UCSD-AML1 (cell line): ENCODE results near the gene PLXNA4.
A peak's percentile ranks its signal among the peaks of the same experiment; 100 is the strongest.

ENCODE experiments used
- DNase-seq: peaks from one replicate; lab custom pipeline; 2025; ENCODE audit not compliant: unreplicated experiment; lab: John Stamatoyannopoulos, UW

Gene PLXNA4

DNA sequence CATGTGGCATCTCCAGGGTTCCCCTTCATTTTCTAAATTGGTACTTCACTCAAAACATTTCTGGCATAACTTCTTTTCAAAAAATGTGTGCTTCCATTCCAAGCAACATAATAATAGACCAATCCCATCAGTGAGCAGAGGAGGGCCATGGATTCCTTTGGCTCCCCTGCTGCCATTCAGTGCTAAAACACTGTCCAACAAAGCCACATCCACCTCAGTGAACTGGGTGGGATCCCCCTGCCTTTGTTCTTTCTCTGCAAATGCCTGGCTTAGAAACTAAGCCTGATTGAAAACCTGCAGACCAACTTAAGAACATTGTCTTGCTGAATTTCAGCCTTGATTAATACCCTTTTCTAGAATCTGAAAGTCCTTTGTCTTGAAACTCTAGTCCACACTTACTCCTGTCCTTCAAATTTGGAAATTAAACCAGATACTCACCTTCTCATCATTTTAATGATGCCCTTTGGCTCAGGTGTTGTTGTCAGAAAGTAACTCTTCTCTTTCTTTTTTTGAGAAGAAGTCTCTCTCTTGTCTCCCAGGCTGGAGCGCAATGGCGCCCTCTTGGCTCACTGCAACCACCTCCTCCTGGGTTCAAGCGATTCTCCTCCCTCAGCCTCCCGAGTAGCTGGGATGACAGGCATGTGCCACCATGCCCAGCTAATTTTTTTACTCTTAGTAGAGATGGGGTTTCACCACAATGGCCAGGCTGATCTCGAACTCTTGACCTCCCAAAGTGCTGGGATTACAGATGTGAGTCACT lies 132.3 kb downstream of the PLXNA4 start:
- DNase-seq: no peak

- DNase-seq: no peak
Observed at GRCh38 chr7:132441935-132442334, 134.3 kb downstream of the PLXNA4 start.

DNA sequence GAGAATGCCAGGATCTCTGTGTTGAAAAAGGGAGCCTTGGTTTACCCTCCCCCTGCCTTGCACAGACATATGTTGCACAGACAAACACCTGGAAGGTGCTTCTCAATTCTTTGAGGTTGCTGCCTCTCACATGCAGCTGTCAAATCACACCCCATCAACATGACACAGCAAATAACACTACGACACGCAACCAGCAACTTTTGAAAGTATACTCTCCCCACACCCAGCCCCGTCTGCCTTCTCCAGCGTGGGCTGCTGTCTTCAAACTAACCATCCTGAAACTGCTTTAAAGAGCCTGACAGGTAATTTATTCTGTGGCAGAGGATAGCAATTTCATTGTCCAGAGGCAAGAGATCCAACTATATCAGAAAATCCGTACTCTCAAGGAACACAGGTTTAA lies 136.1 kb downstream of the PLXNA4 start:
- no peak for DNase-seq

DNA sequence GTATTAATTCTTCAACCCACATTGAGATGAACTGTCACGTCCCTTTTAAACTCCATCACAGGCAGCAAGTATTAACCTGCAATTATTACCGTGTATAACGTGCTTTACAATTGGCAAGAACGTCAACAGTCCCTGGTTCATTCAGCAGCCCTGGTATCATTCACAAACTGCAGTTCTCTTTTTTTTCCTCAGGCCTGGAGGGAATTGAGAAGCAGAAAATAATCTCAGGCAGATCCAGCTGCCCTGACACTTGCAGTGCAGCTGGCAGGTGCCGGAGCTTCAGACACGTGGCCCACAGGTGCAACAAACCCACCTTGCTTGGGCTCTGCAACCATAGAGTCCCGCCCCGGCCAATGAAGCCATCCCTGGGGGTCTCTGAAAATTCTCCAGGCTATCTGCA lies 137.3 kb downstream of the PLXNA4 start:
- no peak for DNase-seq

GRCh38 chr7:132437730-132438129 lies 138.5 kb downstream of the PLXNA4 start:
- DNase-seq: peak; percentile 57

DNA sequence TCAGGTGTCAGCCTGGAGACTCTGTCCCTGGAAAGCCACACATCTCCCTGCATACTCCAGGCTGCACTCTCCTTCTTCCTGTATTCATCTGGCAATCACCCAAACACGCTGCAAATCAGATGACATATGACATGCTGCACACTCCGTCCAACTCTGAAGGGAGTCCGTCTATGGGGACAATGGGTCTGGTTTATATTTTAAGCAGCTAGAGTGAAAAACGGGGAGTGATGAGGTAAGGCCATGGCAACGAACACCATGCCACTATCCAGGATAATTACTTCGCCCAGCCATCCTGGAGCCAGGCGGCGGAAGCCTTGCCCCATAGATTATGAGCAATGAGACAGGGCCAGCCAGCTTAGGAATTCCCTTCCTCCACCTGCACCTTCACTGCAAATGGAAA lies 140.1 kb downstream of the PLXNA4 start:
- no peak for DNase-seq

GRCh38 chr7:132435016-132435990 lies 141.0 kb downstream of the PLXNA4 start:
- peak; percentile 27 for DNase-seq

GRCh38 chr7:132434041-132434440 lies 142.2 kb downstream of the PLXNA4 start:
- DNase-seq: no peak

- DNase-seq: peak; percentile 20
Observed at GRCh38 chr7:132433301-132433700, 143.0 kb downstream of the PLXNA4 start.

DNA sequence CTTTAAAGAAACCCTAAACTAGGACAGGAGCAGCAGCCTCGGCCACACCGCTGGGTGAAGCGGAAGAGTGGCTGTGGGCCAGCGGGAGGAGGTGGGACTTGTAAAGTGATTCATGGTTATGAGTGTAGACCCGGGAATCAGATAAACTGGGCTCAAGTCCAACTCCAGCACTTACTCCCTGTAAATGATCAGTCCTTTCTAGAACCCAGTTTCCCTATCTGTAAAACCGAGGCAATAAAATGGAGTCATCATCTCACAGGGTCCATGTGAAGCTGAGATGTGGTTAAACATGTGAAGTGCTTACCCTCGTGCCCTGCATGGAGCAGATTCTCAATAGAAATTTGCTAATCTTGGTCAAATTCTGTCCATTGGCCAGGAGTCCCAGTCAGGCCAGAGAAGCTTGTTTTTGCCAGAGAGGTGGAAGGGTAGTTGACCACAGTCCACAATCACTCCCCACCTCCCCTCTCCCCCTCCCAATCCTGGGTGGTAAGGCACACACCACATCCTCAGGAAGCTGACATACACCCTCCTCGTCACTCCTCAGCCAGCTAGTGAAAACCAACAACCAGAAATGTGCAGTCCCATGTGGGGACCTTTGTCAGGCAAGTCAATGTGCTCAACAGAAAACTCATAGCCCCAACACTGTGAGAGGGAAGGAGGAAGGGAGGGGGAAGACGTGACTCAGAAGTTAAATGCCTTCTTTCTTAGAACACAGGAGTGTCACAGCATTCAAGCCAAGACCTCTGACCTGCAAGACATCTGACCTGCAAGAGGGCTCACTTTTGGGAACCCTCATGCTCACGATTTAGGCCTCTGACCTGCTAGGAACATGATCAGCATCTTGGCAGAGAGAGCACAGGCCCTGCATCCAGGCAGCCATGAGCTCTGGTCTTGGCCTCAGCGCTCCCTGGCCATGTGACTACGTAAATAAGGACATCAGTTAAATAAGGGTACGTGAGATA lies 145.1 kb downstream of the PLXNA4 start:
- peak; percentile 69 for DNase-seq

GRCh38 chr7:132430041-132430855 lies 146.0 kb downstream of the PLXNA4 start:
- no peak for DNase-seq

DNA sequence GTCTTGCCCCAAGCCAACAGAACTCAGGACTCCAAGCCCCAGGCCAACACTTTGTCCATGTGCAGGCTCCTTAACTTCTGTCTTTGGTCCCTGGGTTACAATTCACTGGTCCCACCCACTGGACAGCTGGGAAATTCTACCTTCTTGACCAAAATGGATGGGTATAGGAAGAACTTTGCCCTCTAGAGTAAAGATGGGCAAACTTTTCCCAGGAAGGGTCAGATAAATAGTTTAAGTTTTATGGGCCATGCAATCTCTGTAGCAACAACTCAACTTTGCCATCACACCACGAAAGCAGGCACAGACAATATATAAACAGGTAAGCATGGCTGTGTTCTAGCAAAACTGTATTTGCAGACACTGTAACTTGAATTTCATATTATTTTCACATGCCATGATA lies 147.1 kb downstream of the PLXNA4 start:
- DNase-seq: no peak

GRCh38 chr7:132428247-132428919 lies 147.9 kb downstream of the PLXNA4 start:
- no peak for DNase-seq

DNA sequence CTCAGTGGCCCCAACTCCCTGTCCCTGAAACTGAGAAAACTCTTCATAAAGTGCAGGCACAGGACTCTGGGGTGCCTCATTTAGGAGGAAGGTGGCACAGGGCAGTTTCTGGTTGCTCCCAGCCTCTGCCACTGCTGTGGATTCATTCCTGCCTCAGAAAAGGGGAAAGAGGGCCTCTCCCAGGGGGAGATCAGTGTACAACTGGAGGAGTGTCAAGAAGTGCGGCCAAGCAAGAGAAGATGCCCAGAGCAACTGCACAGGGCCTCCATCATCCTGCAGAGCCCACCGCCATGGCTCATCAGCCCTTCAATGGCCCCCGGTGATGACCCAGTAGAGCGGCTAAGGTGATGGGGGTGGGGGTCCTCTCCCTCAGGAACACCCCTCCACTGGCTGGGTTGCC lies 150.3 kb downstream of the PLXNA4 start:
- DNase-seq: no peak

DNA sequence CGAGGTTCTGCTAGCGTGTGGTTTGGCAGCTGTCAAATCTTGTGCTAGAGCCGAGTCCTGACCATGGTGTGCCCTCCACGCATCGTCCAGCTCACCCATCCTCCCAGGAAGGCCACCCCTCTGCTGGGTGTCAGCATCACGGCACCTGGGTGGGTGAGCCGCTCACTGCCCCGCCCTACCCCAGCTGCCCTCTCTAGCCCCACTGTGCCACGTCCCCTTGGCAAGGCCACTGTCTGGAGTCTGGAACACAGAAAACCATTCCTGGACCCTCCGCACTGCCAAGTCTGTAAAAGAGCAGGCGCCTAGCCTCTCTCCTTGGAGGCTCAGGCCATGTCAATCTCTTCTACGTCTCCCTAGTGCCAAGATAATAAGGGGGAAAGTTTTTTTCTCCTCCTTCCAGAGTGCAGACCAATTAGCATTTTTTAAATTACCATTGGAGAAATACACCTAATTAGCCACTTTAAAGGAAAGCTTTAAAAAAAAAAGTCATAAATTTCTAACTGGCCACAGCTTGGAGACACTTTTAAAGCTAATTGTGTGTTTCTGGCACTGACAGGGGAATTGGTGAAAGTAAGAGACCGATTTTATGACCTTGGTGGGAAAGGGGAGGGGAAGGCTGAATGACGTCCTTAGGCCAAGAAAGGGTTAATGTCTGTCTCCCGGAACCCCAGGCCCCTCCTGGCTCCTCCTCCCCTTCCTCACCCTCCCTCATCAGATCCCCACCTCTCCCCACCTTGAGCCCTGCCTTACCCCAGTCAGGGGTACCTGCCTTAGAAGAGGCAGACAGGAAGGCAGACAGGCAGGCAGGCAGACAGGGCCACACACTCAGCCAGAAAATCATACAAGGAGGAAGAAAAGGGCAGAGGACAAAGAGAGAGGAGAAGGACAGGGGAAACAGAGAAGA lies 151.2 kb downstream of the PLXNA4 start:
- DNase-seq: no peak

DNA sequence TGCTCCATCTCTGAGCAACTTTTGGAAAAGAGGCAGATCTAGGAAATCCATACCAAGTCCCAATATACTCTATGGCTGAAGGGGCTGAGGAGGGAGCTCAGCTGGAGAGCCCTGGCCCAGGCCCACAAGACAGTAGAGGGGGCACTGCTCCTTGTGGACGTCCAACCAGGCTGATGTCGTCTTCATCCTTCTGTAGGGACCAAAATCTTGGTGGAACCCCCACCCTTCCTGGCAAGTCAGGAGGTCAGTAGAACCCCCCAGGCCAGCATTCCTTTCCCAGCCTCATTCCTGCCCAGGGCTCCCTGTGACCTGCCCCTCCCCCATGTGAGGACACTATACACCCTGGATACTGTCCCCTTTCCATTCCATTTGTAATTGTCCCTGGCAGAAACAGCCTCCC lies 152.0 kb downstream of the PLXNA4 start:
- DNase-seq: no peak

DNA sequence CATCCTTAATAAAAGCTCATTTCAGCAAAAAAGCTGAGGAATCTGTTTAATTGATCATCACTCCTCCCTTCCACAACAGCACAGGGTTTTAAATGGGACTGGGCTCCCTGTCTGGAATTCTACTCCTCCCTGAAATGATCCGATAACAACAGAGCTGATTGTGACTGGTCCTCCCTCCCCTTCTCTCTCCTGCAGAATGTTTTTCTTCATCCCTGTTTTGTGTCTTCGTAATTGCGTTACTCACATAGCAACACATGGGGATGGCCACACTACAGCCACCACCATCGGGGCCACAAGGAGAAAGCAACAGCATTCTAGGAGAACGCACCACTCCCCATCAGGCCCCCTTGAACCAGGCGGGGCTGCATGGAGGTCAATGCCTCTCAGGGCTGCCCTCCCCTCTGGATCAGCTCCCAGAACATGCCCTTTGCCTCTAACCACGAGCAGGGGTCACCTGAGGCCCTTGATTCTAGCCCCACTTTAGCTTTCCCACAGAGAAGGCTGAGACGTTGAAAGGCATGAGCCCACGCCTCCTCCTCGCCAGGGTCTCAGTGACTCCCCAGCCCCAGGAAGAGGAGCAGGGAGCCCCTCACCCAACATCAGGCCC lies 152.6 kb downstream of the PLXNA4 start:
- no peak for DNase-seq

GRCh38 chr7:132422502-132423111 lies 153.7 kb downstream of the PLXNA4 start:
- DNase-seq: no peak
